AG10803 (cell line): Measurements from ENCODE around the gene PANK3.

ENCODE experiments used
- DNase-seq: peaks from one replicate; pipeline ENCODE4 v3.0.0; 2010; ENCODE audit warnings: low read depth
- H3K4me3 ChIP-seq: 2 replicates; pipeline ENCODE4 v1.5.1; 2011; ENCODE audit warnings: mild to moderate bottlenecking, low read length, control low read depth
- TF ChIP-seq, protein P1 (sequence below): conservative IDR thresholded peaks from 2 replicates; pipeline ENCODE4 v1.5.1; 2011; ENCODE audit warnings: mild to moderate bottlenecking, low read length, control low read depth, inconsistent platforms

The PANK3 gene

GRCh38 chr5:168570490-168571328 lies 8.5 kb downstream of the PANK3 start:
- DNase-seq, result no peak
- TF ChIP-seq, protein P1, sequence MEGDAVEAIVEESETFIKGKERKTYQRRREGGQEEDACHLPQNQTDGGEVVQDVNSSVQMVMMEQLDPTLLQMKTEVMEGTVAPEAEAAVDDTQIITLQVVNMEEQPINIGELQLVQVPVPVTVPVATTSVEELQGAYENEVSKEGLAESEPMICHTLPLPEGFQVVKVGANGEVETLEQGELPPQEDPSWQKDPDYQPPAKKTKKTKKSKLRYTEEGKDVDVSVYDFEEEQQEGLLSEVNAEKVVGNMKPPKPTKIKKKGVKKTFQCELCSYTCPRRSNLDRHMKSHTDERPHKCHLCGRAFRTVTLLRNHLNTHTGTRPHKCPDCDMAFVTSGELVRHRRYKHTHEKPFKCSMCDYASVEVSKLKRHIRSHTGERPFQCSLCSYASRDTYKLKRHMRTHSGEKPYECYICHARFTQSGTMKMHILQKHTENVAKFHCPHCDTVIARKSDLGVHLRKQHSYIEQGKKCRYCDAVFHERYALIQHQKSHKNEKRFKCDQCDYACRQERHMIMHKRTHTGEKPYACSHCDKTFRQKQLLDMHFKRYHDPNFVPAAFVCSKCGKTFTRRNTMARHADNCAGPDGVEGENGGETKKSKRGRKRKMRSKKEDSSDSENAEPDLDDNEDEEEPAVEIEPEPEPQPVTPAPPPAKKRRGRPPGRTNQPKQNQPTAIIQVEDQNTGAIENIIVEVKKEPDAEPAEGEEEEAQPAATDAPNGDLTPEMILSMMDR, result no peak
- H3K4me3 ChIP-seq, result no peak overlapping the region

DNA sequence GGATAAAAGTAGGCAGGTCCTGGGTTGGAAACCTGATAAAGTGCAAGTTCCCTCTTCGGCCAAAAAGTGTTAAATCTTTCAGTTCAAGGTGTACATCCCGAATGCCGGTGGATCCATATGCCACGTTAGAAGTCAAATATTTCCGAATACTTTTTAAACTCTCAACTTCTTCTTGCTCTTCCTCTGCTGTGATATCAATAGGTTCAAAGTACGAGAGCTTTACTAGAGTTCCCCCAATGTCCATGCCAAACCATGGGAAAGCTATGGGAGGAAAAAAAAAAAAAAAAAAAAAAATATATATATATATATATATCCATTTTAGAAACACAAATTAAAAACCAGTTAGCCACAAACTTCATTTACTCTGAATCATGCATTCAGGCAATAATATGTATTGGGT lies 10.4 kb downstream of the PANK3 start:
- TF ChIP-seq, protein P1, result no peak
- DNase-seq, result no peak
- no peak overlapping the region for H3K4me3 ChIP-seq

DNA sequence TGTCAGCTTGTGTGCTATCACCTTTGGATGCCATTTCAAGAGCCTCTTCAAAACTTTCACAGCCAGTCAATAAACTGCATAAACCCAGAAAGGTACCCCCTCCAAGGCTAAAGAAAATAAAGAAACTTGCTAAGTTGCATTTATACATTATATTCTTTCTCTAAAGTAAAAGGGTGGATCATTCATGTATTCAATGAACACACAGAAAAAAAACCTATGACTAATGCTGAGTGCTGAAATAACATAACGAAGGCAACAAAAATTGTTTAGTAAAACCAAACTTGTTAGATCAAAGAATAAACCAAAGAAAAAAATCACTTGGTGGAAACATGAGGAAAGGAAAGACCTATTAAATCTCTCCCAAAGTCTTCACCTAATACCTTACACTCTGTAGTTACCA lies 15.2 kb downstream of the PANK3 start:
- H3K4me3 ChIP-seq, result no peak overlapping the region
- TF ChIP-seq, protein P1, result no peak
- no peak for DNase-seq

GRCh38 chr5:168562279-168562678 lies 16.9 kb downstream of the PANK3 start:
- no peak overlapping the region for H3K4me3 ChIP-seq
- DNase-seq, result no peak
- TF ChIP-seq, protein P1, result no peak

DNA sequence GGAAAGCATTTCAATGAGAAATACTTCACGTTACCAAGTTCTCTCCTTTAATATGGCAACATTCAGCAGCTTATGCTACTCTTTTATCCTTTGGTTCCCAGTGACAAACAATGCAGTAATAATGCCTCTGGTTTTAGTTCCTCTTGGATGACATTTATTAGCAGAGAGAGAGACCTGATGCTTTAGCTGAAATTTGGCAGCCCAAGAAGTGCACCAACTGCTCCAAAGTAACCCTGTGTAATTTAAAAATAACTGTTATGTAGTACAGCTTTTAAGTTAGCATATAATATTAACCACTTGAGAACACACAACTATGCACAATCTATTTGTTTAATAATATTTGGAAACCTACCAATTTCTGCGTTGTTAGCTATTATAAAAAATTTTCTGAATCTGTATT lies 21.8 kb downstream of the PANK3 start:
- TF ChIP-seq, protein P1, result no peak
- no peak overlapping the region for H3K4me3 ChIP-seq
- no peak for DNase-seq

DNA sequence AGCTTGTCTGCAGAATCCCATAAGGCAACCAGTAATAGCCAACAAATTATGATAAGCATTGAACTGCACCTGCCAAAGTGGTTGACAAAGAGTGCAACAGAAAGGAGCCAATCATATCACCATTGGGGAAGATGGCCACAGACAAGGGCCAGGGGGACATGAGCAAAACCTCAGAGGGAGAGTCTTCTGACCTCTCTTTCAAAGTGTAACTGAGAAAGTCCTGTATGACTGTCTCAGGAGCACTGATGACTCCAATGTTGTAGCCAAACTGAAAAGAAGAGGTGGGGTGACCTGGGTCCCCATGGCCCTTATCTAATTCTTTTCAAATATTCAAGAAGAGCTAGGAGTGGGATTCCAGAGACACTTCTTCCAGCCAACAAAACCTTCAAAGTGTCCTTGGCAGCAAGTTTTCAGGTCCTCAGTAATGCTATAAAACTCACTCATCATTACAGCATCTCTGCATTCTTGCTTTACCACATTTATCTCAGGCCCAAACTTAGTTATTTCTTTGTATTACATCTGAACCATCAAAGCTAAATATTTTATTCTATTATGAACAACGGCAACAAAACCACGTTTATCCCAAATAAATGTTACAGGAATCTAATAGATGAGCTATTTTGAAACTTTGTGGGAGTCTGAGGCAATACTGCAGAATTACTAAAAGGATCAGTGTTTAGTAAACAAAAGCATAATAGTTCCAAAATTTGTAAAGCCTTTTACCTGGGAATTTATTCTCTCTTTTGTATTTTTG lies 25.6 kb downstream of the PANK3 start:
- DNase-seq, result peak; percentile 54
- no peak overlapping the region for H3K4me3 ChIP-seq
- TF ChIP-seq, protein P1, result no peak
